Epithelial cell of esophagus (primary cell): ENCODE measurements around the gene PHPT1.

ENCODE experiments used
- DNase-seq: peaks from one replicate; pipeline ENCODE4 v3.0.0; 2010; ENCODE audit warnings: low read depth
- H3K4me3 ChIP-seq: 2 replicates; pipeline ENCODE4 v1.5.1; 2011; ENCODE audit warnings: mild to moderate bottlenecking, low read length, control low read depth
- TF ChIP-seq, protein P1 (sequence below): IDR thresholded peaks from 2 replicates; pipeline ENCODE4 v1.5.1; 2011; ENCODE audit warnings: low read depth, mild to moderate bottlenecking, low read length, control low read depth, inconsistent platforms; ENCODE audit not compliant: insufficient read depth; ENCODE audit errors: missing control alignments

Gene PHPT1

DNA sequence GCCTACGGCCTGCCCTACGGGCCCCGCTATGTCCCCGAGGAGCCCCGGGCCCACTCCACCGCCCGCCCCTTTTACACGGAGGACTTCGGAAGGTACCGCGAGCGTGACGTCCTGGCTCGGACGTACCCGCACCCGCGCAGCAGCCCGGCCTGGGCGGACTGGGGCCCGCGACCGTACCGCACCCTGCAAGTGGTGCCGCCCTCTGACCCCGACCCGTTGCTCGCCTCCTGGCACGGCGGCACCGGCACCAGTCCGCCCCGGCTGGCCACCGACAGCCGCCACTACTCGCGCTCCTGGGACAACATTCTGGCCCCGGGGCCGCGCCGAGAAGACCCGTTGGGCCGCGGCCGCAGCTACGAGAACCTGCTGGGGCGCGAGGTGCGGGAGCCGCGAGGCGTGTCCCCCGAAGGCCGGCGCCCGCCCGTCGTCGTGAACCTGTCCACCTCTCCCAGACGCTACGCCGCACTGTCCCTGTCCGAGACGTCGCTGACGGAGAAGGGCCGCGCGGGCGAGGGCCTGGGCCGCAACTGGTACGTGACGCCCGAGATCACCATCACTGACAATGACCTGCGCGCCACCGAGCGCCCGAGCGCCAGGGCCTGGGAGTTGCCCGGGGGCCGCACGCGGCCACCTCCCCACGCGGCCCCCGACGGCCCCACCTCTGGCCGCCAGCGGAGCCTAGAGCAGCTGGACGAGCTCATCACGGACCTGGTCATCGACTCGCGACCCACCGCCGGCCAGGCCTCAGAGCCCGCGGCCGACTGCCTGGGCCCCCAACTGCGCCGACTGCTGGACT is 3.5 kb upstream of the PHPT1 start:
- no peak for DNase-seq
- no peak overlapping the region for H3K4me3 ChIP-seq
- TF ChIP-seq, protein P1, sequence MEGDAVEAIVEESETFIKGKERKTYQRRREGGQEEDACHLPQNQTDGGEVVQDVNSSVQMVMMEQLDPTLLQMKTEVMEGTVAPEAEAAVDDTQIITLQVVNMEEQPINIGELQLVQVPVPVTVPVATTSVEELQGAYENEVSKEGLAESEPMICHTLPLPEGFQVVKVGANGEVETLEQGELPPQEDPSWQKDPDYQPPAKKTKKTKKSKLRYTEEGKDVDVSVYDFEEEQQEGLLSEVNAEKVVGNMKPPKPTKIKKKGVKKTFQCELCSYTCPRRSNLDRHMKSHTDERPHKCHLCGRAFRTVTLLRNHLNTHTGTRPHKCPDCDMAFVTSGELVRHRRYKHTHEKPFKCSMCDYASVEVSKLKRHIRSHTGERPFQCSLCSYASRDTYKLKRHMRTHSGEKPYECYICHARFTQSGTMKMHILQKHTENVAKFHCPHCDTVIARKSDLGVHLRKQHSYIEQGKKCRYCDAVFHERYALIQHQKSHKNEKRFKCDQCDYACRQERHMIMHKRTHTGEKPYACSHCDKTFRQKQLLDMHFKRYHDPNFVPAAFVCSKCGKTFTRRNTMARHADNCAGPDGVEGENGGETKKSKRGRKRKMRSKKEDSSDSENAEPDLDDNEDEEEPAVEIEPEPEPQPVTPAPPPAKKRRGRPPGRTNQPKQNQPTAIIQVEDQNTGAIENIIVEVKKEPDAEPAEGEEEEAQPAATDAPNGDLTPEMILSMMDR = no peak

DNA sequence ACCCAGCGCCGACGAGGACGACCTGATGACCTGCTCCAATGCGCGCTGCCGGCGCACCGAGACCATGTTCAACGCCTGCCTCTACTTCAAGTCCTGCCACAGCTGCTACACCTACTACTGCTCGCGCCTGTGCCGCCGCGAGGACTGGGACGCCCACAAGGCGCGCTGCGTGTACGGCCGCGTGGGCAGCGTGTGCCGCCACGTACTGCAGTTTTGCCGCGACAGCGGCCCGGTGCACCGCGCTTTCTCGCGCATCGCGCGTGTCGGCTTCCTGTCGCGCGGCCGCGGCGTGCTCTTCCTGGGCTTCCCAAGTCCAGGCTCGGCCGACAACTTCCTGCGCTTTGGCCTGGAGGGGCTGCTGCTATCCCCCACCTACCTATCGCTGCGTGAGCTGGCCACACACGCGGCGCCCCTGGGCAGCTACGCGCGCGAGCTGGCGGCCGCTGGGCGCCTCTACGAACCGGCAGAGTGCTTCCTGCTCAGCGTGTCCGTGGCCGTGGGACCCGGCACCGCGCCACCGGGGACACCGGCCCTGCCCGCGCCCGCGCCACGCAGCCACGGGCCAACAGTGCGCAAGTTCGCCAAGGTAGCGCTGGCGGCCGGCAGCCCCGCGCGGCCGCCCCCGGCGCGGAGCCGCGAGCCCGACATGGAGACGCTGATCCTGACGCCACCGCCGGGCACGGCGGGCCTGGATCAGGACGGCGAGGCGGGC is 2.7 kb upstream of the PHPT1 start:
- peak; percentile 40 for DNase-seq
- peak overlapping the region; percentile 46 for H3K4me3 ChIP-seq
- TF ChIP-seq, protein P1 = no peak

DNA sequence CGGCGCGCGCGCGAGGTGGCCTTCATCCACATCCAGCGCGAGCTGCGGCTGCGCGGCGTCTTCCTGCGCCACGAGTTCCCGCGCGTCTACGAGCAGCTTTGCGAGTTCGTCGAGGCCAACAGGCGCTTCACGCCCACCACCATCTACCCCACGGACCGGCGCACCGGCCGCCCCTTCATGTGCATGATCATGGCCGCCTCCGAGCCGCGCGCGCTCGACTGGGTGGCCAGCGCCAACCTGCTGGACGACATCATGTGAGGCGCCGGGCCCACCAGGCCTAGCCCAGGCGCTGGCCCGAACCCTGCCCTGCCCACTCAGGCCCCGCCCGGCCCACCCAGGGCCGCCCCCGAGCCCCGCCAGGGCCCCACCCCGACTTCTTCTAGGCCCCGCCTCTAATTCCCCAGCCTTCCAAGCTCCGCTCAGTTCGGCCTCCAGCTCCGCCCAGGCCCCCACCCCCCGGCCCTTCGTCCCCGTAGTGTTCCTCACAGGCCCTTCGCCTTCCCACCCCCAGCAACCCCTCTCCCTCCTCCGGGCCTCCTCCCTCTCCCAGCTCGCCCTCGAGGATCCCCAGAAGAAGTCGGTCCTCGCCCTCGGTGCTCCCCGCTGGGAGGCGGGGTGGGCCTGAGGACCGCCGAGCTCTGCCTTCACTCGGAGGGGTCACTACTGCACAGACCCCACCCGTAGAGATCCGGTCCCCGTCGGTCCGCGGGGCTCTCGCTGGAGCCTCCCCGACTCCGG is 2.0 kb upstream of the PHPT1 start:
- TF ChIP-seq, protein P1 = no peak
- DNase-seq = peak; percentile 85
- H3K4me3 ChIP-seq = peak overlapping the region; percentile 97

DNA sequence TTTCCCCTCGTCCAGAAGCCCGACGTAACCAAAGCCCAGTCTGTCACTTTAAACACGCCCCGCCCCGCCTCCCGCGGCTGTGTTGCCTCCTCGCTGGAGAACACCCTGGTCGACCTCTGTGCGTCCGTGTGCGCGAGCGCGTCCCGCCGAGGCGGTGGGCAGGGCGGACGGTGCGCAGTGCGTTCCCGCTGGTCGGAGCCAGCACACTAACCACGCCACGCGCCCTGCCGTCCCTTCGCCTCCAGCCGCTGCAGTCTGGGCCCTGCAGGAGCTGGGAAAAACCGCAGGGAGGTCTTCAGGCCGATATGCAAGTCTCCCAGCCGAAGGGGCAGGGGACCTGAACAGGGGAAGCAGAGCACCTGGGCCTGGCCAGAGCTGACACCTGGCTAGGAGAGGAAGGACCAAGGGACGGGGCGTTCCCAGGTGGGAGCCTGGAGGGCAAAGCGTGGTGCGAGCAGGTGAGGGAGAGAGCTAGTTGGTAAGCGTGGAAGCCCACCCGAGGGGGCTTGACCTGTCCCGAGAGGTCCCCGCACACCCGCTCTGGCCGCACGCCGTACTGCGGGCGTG is 1.3 kb upstream of the PHPT1 start:
- DNase-seq = peak; percentile 89
- TF ChIP-seq, protein P1 = no peak

DNA sequence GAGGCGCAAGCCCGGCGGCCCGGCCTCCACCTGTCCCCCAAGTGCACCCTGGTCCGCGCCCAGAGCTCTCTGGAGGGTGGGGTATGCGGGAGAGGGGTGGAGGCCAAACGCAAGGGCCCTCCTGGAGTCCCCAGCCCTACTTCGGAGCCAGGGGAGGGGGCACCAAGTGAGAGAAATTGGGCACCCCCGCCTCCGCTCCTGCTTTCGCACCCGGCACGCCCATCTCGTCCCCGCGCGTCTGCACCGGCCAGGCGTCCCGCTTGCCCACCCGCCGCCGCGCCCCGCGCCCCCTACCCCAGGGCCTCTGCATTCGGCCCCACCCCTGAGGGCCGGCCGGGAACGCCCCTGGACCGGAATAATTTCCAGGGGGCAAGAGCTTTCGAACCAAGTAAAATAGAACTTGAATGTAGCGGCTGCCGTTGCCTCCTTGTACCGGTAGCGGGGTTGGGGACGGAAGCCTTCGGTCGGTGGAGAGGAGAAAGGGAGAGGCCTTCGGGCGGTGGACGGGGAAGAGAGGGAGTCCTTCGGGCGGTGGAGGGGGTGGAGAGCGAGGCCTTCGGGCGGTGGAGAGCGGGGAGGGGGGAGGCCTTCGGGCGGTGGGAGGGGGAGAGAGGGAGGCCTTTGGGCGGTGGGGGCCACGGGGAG is 694 bp upstream of the PHPT1 start:
- TF ChIP-seq, protein P1 = no peak
- peak overlapping the region; percentile 97 for H3K4me3 ChIP-seq
- peak; percentile 40 for DNase-seq

More for the DNA sequence above, 1.3 kb upstream of the PHPT1 start:
- H3K4me3 ChIP-seq = peak overlapping the region; percentile 97
